B cell (primary cell): ENCODE data around the gene FRMD4A. TPM values are rescaled to one million over a fixed set of nuclear protein-coding genes. Genes with fewer than 3 reads are reported as not detected.

ENCODE experiments used
- ATAC-seq: fragments of 200-7000 bp; cut with Tn5 transposase; one replicate; pipeline ENCODE4 v1.10.0; 2021; ENCODE audit warnings: low read depth, mild to moderate bottlenecking, moderate number of reproducible peaks, moderate library complexity
- CTCF ChIA-PET: fragments of 350-600 bp; sonication (Branson Sonifier 250); formaldehyde crosslinking; loops from one replicate; lab custom pipeline; 2021; ENCODE audit warnings: antibody characterized with exemption, inconsistent platforms; lab: Charles Lee
- POLR2A ChIA-PET: fragments of 350-600 bp; sonication (Branson Sonifier 250); formaldehyde crosslinking; loops from one replicate; lab custom pipeline; 2021; ENCODE audit warnings: antibody characterized with exemption; lab: Charles Lee
- DNase-seq: peaks from one replicate; pipeline ENCODE4 v3.0.0; 2013
- H2AFZ ChIP-seq: 2 replicates; pipeline ENCODE4 v1.6.1; 2012; ENCODE audit warnings: mild to moderate bottlenecking, low read depth, low read length; ENCODE audit not compliant: insufficient read depth, poor library complexity, severe bottlenecking
- H3K27ac ChIP-seq, 2 donors: 1 replicate in 1 of 2; 2 replicates in 1 of 2; pipeline ENCODE4 v1.5.1; 2012 to 2013; ENCODE audit warnings: low read length in 2 of 2, mild to moderate bottlenecking in 2 of 2, moderate library complexity in 1 of 2
- H3K27me3 ChIP-seq, 4 experiments: fragments of 200-600 bp in 1 of 4; sonication (generic) in 1 of 4; replicated peaks in 1 of 4; 1 replicate in 2 of 4; 2 replicates in 2 of 4; pipeline versions ENCODE4 v1.6.1 to v1.7.0; 2013 to 2016; ENCODE audit warnings: low read length in 3 of 4, mild to moderate bottlenecking in 2 of 4, mixed read lengths in 1 of 4, moderate library complexity in 1 of 4; ENCODE audit not compliant: insufficient read depth in 4 of 4, control insufficient read depth in 3 of 4; ENCODE audit errors: control extremely low read depth in 1 of 4
- H3K36me3 ChIP-seq, 2 experiments: replicated peaks in 1 of 2; 1 replicate in 1 of 2; 2 replicates in 1 of 2; pipeline versions ENCODE4 v1.6.1 to v1.7.1; 2013; ENCODE audit warnings: low read length in 1 of 2; ENCODE audit not compliant: insufficient read depth in 2 of 2, control insufficient read depth in 1 of 2; ENCODE audit errors: control extremely low read depth in 1 of 2, extremely low read depth in 1 of 2
- H3K4me1 ChIP-seq, 2 donors: fragments of 200-600 bp in 1 of 2; sonication (generic) in 1 of 2; 1 replicate in 1 of 2; 2 replicates in 1 of 2; pipeline versions ENCODE4 v1.5.1 to v1.6.1; 2013 to 2017; ENCODE audit warnings: low read length in 2 of 2; ENCODE audit not compliant: control insufficient read depth in 2 of 2, insufficient read depth in 2 of 2
- H3K4me2 ChIP-seq: replicated peaks from 2 replicates; pipeline ENCODE3; 2012; ENCODE audit warnings: mild to moderate bottlenecking, low read depth, low read length; ENCODE audit not compliant: poor library complexity, severe bottlenecking
- H3K4me3 ChIP-seq, 5 experiments: fragments of 200-600 bp in 1 of 5; sonication (generic) in 1 of 5; 1 replicate in 3 of 5; 2 replicates in 2 of 5; pipeline versions ENCODE4 v1.5.1 to v1.7.0; 2011 to 2016; ENCODE audit warnings: low read length in 4 of 5, mild to moderate bottlenecking in 4 of 5, low read depth in 2 of 5, control low read depth in 1 of 5, moderate library complexity in 1 of 5; ENCODE audit not compliant: insufficient read depth in 1 of 5; ENCODE audit errors: control extremely low read depth in 1 of 5, extremely low read depth in 1 of 5
- H3K79me2 ChIP-seq: fragments of 200-600 bp; sonication (generic); one replicate; pipeline ENCODE4 v1.6.0; 2016; ENCODE audit warnings: low read length; ENCODE audit not compliant: control insufficient read depth, insufficient read depth
- H3K9ac ChIP-seq: fragments of 200-600 bp; sonication (generic); 2 replicates; pipeline ENCODE4 v1.6.1; 2017; ENCODE audit warnings: mild to moderate bottlenecking, low read length, moderate library complexity
- H3K9me3 ChIP-seq, 3 donors: one replicate each; pipeline versions ENCODE4 v1.6.1 to v1.7.1; 2013; ENCODE audit warnings: low read length in 2 of 3; ENCODE audit not compliant: control insufficient read depth in 2 of 3, insufficient read depth in 1 of 3; ENCODE audit errors: control extremely low read depth in 1 of 3
- H4K20me1 ChIP-seq: 2 replicates; pipeline ENCODE4 v1.6.0; 2012; ENCODE audit warnings: mild to moderate bottlenecking, low read length; ENCODE audit not compliant: insufficient read depth, control insufficient read depth, poor library complexity, severe bottlenecking
- H3K27ac Mint-ChIP-seq: one replicate; pipeline ENCODE4 v1.8.0; 2021; ENCODE audit warnings: mixed read lengths
- H3K27me3 Mint-ChIP-seq: one replicate; pipeline ENCODE4 v1.8.0; 2021; ENCODE audit warnings: mixed read lengths
- H3K4me1 Mint-ChIP-seq: one replicate; pipeline ENCODE4 v1.8.0; 2021; ENCODE audit warnings: mixed read lengths
- H3K4me3 Mint-ChIP-seq: one replicate; pipeline ENCODE4 v1.8.0; 2021; ENCODE audit warnings: mixed read lengths
- H3K9me3 Mint-ChIP-seq: one replicate; pipeline ENCODE4 v1.8.0; 2022; ENCODE audit warnings: mixed read lengths; ENCODE audit not compliant: insufficient read depth
- CTCF ChIP-seq: fragments of 200-600 bp; IDR thresholded peaks from one replicate; pipeline ENCODE4 v1.8.0; 2022; ENCODE audit warnings: antibody characterized with exemption, mild to moderate bottlenecking
- EZH2 ChIP-seq: IDR thresholded peaks from 2 replicates; pipeline ENCODE4 v1.6.1; 2012; ENCODE audit warnings: borderline replicate concordance, low read depth, mild to moderate bottlenecking, moderate library complexity, low read length; ENCODE audit not compliant: insufficient read depth, poor library complexity, severe bottlenecking
- WGBS: methylation state at CpG from one replicate; pipeline ENCODE4 v1.1.5; 2013; ENCODE audit warnings: missing lambda C conversion rate; ENCODE audit not compliant: insufficient coverage; 5-methylcytosine and 5-hydroxymethylcytosine counted together
- intact Hi-C: fragments of 100-400 bp; cut with micrococcal nuclease; formaldehyde crosslinking; loops from one replicate; pipeline ENCODE4 v1.10.0; 2022
- polyA plus RNA-seq: library from polyadenylated mRNA; depleted of rRNA; stranded (reverse); fragments of >200 nt; gene quantifications from 2 replicates; pipeline ENCODE4 v1.2.3, GENCODE V29; 2012
- total RNA-seq, 2 donors: library from RNA; stranded (reverse); fragments of 120-200 nt in 1 of 2; gene quantifications; 1 replicate in 1 of 2; 2 replicates in 1 of 2; pipeline versions ENCODE4 v1.2.3 to v1.2.4, GENCODE V29; 2013 to 2022

Gene FRMD4A
- total and polyA plus RNA-seq, 2 donors (not counting 1 experiment from before 2014, with no cell fraction given), result 0.76 to 3.4 TPM

- H3K27me3 ChIP-seq, result no peaks in the 10 kb centered on the region
These were observed 572.4 kb downstream of the FRMD4A start for GRCh38 chr10:13758312-13758711.

GRCh38 chr10:13754277-13754676, 576.4 kb downstream of the FRMD4A start:
- Histone ChIP-seq H3K4me2 (no peak overlapping the region), H2AFZ (no peak overlapping the region), H3K79me2 (no peaks in the 10 kb centered on the region), H3K9me3 (no peaks in the 10 kb centered on the region), H3K27me3 (no peaks in the 10 kb centered on the region), H3K4me3 (no peak overlapping the region), H3K9ac (no peak overlapping the region), H3K36me3 (no peaks in the 10 kb centered on the region), H4K20me1 (no peaks in the 10 kb centered on the region), H3K4me1 (peaks cover 0 to 3% of the 10 kb centered on the region in 2 donors), H3K27ac (no peak overlapping the region)
- Mint-ChIP-seq H3K9me3 (no peaks in the 10 kb centered on the region), H3K27ac (no peak overlapping the region), H3K4me3 (no peak overlapping the region), H3K27me3 (no peaks in the 10 kb centered on the region), H3K4me1 (peaks cover 7% of the 10 kb centered on the region)
- intact Hi-C loops, result no loop called here
- WGBS, result no CpG with 5 or more reads among the region's 2 CpGs
- ATAC-seq (no peak), DNase-seq (no peak)
- POLR2A ChIA-PET, result no interaction called here
- TF ChIP-seq CTCF, result no peak
- TF ChIP-seq EZH2, result no peak
- CTCF ChIA-PET, result interaction anchor here (2.6 kb wide), 1 partner anchor 23 kb away, joined by 8 read pairs; no protein-coding TSS in a partner anchor

More at GRCh38 chr10:13758312-13758711, 572.4 kb downstream of the FRMD4A start:
- H4K20me1 ChIP-seq, result no peaks in the 10 kb centered on the region
- Mint-ChIP-seq H3K9me3 (no peaks in the 10 kb centered on the region), H3K4me1 (peaks cover 7% of the 10 kb centered on the region), H3K4me3 (no peak overlapping the region), H3K27me3 (no peaks in the 10 kb centered on the region), H3K27ac (no peak overlapping the region)
- H2AFZ ChIP-seq, result no peak overlapping the region
- H3K27ac ChIP-seq, result no peak overlapping the region
- no peak overlapping the region for H3K9ac ChIP-seq
- ATAC-seq (no peak), DNase-seq (no peak)
- no peaks in the 10 kb centered on the region for H3K36me3 ChIP-seq
- H3K4me1 ChIP-seq, result peaks cover 0 to 3% of the 10 kb centered on the region in 2 donors
- no peak for TF ChIP-seq CTCF
- TF ChIP-seq EZH2, result no peak
- no peak overlapping the region for H3K4me2 ChIP-seq
- H3K79me2 ChIP-seq, result no peaks in the 10 kb centered on the region
- H3K4me3 ChIP-seq, result no peak overlapping the region
- 71% methylated on average over 2 of the region's 3 CpGs for WGBS
- ChIA-PET POLR2A (no interaction called here), CTCF (interaction anchor here (1.4 kb wide), 1 partner anchor 428 kb away, joined by 3 read pairs; no protein-coding TSS in a partner anchor)
- H3K9me3 ChIP-seq, result no peaks in the 10 kb centered on the region
- intact Hi-C loops, result no loop called here
